Fibroblast of peridontal ligament (primary cell): Measurements from ENCODE around the gene SLC26A11.
"Not testable (repeated sequence)": the region's sequence is repeated elsewhere in the genome, so short reads cannot be mapped to it uniquely, and the experiment has no call there.

ENCODE experiments used
- DNase-seq: peaks from one replicate; pipeline ENCODE4 v3.0.0-alpha.2; 2010; ENCODE audit errors: extremely low read depth

SLC26A11 gene

DNA sequence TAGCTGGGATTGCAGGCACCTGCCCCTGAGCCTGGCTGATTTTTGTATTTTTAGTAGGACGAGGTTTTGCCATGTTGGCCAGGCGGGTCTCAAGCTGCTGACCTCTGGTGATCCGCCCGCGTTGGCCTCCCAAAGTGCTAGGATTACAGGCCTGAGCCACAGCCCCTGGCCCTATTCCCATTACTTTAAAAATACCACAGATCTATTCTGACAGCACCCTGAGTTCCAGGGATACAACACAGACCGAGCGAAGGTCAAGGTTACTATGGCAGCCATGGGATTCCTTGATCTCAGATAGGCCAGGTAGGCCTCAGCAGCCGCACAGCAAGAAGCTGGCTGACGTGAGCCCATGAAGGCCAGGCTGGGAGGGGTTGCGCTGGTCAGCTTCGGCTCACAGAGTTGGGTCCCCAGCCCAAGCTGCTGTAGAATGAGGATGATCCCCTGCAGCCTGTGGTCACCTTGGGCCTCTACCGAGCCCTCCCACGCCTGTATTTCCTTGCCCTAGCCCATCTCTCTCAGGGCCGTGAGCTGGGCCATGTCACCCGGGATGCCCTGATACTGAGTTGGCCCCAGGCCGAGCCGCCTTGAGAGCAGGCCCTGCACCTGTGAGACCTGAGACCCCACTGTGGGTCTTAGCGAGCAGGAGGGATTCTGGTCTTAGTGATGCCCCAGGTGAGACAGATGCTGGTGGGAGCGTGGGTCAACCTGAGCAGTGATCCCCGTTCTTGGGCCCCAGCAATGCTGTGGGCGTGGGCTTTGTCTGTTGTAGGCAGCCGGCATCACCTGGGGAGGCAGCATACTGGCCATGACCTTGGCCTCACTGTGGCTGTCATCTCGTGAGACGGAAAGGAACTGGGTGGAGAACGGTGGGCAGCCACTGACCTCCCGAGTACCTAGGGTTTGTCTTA lies 23.6 kb downstream of the SLC26A11 start:
- no peak for DNase-seq

DNA sequence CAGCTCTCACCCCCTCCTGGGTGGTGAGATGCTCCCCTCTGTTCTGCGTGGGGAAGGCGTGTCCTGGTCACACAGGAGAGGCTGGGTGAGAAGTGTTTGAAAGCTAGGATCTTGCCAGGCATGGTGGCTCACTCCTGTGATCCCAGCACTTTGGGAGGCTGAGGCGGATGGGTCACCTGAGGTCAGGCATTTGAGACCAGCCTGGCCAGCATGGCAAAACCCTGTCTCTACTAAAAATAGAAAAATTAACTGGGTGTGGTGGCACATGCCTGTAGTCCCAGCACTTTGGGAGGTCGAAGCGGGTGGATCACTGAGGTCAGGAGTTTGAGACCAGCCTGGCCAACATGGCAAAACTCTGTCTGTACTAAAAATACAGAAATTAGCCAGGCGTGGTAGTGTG lies 24.2 kb downstream of the SLC26A11 start:
- DNase-seq = not testable (repeated sequence)

DNA sequence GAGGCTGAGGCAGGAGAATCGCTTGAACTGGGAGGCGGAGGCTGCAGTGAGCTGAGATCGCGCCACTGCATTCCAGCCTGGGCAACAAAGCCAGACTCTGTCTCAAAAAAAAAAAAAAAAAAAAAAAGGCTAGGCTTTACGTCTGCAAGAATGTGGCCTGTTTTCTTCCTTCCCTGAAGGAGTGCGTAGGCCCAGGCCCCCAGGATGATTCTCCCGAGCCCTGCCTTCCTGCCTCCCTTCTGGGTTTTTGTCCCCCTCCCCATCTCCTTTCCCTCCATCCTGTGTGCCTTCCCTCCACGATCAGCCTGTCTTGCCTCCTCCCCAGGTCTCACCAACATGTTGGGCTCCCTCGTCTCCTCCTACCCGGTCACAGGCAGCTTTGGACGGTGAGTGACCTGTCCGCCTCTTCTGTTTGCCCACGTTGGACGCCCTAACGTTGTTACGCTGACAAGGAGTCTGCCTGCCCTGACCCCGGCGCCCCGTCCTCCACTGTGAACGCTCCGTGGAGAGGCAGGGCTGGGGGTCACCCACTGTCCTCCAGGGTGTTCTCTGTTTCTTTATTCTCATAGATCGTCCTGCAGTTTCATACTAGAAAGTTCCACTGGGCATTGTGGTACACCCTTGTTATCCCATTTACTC lies 24.8 kb downstream of the SLC26A11 start:
- DNase-seq = no peak

DNA sequence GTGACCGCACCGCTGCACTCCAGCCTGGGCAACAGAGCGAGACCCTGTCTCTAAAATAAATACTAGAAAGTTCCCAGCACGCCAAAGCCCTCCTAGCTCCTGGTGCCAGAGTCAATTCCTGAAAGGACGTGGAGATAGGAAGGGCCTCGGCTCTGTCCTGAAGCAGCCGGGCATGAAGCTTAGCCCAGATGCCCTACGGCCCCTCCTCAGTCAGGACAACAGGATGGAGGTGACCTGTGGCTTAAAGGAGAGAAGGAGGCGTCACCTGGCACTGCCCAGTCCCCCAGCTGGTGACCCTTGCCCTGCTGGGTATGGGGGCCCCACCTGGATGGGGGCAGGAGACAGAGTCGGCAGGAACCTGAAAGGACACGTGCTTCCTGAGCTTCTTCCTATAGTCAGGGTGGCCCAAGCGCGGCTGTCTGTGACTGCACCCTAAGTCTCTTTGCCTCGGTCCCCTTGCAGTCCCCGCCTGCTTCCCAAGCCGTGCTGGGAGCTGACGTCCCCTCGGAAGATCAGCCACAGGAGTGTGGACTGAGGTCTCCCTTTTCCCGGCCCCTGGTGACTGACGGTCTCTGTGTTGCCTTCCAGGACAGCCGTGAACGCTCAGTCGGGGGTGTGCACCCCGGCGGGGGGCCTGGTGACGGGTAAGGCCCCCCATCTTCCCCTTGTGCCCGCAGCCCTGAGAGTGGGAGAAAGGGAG lies 25.5 kb downstream of the SLC26A11 start:
- no peak for DNase-seq

DNA sequence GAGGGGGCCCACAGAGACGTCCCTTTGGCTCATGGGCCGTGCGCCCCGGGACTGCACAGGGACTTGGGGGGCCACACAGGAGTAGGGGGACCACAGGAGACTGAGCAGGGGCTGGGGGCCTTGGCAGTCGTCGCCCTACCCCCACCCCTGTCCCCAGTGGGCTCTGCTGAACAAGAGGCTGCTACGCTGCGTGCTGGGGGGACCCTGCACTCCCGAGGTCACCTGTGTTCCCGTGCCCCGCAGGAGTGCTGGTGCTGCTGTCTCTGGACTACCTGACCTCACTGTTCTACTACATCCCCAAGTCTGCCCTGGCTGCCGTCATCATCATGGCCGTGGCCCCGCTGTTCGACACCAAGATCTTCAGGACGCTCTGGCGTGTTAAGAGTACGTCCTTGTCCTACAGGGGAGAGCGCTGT lies 26.0 kb downstream of the SLC26A11 start:
- DNase-seq = no peak

DNA sequence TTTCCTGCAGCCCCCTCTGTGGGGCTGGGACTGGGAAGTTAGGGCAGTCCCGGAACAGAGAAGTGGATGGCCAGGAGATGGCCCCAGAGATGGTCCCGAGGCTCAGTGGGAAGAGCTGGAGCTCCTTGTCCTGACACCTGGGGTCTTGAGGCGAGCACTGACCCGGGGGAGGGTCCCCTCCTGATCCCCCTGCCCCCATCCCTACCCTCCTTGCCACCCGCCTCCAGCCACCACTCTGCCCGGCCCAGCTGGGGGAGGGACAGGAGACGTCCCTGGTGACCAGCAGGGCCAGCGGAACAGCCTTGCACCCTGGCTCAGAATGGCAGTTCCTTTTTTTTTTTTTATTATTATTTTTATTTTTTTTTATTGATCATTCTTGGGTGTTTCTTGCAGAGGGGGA lies 26.5 kb downstream of the SLC26A11 start:
- DNase-seq = no peak

DNA sequence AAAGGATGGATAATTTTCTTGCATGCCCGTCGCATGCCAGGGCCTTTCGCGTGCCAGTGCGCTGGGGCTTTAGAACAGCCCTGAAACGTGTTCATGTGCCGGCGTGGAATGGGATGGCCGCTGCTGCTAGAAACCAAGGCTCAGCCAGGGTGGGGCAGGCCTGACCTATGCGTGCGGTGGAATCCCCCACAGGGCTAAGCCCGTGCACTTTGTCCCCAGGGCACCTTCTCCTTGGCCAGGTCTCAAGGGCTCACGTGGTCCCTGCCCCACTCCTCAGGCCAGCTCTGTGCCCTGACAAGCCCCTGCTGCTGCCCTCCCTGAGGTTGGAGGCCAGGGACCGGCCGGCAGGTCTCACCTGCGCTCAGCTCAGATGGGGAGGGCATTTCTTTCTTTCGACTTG lies 27.3 kb downstream of the SLC26A11 start:
- no peak for DNase-seq

DNA sequence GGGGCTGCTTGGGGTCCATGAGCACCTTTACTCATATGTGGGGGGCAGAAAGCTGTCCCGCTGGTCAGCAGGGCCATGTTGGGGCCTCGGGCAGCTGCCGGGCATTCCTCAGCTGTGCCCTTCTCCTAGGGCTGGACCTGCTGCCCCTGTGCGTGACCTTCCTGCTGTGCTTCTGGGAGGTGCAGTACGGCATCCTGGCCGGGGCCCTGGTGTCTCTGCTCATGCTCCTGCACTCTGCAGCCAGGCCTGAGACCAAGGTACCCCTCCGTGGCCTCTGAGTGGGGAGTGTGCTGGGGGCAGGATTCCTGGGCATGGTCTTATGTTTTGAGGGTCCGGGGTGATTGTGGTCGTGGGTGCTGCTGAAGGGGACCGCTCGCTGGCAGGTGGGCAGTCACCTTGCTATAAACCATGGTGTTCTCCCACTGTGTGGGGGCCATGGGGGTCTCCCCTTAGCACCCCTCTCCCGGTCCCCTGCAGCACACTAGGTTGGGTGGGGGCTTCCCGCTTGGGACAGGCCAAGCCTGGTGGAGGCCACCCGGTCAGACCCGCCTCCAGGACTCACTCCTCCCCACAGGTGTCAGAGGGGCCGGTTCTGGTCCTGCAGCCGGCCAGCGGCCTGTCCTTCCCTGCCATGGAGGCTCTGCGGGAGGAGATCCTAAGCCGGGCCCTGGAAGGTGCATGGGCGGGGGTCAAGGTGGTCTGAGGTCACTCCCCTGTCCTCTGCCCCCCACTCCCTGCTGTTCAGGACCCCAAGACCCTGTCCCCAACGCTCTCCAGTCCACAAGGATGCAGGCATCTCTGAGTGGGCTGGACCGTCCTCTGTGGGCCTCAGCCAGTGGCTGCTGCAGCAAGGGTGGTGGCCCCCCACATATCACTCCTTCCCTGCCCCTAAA lies 28.0 kb downstream of the SLC26A11 start:
- no peak for DNase-seq

DNA sequence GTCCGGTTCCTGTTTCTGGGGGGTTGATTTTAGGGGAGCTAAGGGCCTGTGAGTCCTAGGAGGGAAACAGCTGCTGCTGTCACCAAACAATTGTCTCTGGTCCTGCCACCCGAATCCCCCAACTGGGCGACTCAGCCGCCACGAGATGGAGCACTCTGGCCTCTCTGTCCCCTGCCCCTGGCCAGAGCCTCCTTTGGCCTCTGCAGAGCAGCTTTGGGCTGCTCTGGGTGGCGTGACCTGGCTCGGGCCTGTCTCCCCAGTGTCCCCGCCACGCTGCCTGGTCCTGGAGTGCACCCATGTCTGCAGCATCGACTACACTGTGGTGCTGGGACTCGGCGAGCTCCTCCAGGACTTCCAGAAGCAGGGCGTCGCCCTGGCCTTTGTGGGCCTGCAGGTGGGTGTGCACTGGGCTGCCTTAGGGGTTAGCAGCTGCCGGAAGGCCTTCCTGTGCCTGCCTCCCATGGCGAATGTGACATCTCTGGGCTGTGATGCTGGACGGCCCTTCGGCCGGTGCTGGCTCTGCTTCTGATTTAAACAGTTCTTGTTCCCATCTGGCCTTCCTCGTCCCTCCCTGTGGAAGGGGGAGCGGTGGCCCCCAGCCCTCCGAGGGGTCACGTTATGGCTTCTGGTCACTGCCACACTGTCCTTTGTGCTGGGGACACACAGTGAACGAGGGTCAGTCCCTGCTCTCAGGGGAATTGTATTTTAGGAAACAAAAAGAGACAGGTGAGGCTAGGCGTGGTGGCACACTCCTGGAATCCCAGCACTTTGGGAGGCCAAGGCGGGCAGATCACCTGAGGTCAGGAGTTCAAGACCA lies 28.9 kb downstream of the SLC26A11 start:
- DNase-seq = no peak

DNA sequence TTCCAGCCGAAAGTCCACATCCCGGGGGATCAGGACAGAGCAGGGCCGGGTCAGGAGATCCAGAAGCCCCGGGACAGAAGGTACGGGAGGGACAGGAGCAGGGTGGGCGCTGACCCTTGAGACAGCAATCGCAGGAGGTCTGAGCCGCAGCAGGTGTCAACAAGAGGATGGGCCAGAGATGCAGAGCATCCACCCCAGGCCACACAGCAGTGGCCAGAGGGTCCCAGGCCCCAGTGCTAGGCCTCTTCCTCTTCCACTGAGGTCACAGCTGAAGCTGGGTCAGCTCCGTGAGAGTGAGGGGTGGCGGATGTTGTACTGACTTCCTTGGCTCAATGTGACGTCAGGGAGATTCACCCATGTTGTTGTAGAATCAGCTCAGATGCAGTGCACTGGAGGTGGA lies 31.7 kb downstream of the SLC26A11 start:
- DNase-seq = no peak

DNA sequence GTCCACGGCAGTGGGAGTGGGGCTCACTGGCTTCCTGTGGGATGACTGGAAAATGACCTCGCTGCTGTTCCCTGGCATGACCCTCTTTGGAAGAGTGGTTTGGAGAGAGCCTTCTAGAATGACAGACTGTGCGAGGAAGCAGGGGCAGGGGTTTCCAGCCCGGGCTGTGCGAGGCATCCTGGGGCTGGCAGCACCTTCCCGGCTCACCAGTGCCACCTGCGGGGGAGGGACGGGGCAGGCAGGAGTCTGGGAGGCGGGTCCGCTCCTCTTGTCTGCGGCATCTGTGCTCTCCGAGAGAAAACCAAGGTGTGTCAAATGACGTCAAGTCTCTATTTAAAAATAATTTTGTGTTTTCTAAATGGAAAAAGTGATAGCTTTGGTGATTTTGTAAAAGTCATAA lies 32.6 kb downstream of the SLC26A11 start:
- DNase-seq = no peak

DNA sequence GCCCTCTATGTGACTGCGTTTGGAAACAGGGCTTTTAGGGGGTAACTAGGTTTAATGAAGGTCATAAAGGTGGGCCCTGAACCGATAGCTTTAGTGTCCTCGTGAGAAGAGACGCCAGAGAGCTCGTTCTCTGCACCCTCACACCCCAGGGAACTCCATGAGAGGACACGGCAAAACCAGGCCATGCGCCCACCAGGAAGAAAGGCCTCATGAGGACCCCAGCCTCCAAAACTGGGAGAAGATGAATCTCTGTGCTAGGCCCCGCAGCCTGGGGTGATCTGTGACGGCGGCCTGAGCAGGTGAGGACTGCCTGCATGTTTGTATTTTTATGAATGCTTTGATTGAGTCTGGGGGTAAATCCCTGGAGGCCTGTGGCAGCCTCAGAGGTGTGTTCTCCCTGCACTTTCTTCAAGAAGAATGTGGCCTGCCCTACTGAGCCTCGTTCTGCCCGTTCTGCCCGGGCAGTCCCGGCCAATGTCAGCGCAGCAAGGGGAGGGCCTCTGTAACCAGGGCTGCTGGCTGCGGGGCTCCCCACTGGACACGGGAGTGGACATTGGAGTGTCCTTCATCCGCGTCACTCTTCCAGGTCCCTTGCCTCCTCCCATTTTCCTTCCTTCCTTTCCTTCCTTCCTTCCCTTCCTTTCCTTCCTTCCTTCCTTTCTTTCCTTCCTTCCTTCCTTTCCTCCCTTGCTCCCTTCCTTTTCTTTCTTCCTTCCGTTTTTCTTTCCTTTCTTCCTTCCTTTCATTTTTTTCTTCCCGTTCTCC lies 33.6 kb downstream of the SLC26A11 start:
- no peak for DNase-seq

DNA sequence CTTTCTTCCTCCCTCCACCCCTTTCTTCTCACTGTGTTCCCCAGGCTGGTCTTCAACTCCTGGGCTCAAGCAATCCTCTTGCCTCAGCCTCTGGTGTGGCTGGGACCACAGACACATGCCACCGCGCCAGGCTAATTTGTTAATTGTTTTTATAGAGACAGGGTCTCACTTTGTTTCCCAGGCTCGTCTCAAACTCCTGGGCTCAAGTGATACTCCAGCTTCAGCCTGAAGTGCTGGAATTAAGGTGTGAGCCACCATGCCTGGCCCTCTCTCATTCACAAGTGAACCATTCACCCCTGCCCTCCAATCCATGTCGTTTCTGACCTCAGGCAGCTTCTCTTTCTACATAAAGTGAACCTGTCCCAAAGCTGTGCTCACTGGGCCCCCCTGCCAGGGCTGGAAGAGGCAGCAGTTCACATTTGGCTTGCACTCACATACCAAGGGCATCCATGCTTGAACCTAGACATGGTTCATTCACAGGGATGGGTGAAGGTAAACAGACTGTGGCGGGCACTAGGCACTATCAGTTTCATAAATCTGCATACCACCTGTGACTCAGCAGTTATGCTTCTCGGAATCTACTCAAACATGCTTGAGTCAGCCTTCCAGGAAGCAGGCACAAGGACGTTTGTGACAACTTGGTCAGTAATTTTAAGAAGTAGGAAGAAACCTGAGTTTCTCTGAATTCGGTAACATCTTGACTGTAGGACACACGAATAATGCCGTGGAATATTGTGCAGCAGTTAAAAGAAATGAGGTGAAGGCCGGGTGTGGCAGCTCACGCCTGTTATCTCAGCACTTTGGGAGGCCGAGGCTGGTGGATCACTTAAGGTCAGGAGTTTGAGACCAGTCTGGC lies 34.4 kb downstream of the SLC26A11 start:
- DNase-seq = peak; percentile 91

DNA sequence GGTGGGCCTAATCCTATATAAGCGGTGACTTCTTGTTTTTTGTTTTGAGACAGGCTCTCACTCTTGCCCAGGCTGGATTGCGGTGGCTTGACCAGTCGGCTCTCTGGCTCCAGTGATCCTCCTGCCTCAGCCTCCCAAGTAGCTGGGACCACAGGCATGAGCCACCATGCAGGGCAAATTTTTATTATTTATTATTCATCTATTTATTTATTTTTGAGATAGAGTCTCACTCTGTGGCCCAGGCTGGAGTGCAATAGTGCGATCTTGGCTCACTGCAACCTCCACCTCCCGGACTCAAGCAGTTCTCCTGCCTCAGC lies 35.8 kb downstream of the SLC26A11 start:
- DNase-seq = no peak

DNA sequence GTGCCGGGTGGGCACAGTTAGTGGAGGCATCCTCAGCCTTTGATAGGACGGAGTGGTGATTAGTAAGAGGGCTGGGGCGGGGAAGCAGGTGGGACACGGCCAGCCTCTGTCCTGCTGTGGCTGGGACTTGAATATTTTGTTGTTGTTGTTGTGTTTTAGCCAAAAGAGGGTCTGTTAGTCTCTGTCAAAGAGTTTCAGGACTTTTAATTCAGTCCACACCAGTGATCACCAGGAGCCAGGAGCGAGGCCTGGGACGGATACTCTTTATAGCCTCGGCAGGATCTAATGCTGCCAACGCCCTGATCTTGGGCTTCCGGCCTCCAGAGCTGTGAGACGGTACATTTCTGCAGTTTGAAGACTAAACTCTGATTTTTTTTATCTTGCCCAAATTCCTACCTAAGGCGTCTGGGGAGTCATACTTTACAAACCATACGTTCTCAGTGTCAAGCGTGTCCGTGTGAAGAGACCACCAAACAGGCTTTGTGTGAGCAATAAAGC lies 37.5 kb downstream of the SLC26A11 start:
- DNase-seq = no peak

DNA sequence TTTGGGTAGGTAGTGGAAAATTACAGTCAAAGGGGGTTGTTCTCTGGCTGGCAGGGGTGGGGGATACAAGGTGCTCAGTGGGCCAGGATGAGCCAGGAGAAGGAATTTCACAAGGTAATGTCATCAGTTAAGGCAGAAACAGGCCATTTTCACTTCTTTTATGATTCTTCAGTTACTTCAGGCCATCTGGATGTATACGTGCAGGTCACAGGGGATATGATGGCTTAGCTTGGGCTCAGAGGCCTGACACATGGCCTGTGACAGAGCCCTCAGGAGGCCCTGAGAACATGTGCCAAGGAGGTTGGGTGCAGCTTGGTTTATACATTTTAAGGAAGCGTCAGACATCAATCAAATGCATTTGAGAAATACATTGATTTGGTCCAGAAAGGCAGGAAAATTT lies 38.1 kb downstream of the SLC26A11 start:
- DNase-seq = not testable (repeated sequence)

DNA sequence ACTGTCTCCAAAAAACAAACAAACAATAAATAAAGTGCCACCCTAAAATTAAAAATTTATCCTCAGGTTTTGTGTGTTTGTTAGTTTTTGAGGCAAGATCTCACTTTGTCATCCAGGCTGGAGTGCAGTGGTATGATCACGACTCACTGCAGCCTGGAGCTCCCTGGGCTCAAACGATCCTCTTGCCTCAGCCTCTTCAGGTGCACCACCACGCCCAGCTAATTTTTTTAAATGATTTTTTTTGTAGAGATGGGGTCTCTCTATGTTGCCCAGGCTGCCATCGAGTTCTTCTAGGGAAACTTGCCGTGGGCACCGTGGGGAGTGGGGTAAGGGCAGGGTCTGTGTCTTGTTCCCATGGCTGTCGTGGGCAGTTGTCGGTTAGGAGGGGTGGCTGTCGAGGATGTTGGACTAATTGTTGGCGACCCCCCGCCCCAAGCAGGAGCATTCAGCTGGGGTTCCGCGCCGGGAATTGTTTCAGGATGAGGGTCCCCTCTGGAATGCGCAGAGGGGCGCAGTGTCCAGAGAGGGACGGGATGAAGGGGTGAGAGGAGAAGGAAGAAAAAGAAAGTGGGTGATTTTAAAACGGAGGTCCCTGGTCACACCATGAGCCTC lies 39.3 kb downstream of the SLC26A11 start:
- DNase-seq = no peak

DNA sequence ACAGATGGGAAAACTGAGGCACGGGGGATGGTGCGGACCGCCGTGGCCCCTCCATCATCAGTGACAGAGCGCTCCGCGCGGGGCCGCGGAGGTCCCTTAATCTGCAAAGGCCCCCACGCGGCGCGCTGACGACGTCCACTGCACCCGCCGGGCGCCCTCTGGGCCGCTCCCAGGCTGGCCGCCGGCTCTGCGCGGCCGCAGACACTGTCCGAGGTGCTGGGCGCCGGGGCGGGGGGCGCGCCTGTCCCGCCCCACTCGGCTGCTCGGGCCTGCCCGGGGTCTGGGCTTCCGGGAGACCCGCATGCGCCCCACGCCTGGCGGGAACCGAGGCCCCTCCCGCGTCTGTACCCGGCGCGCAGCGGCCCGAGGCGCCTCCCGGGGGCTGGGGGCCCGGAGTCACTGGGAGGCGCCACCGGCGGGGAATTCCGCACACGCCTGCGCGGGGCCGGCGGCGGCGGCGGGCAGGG lies 39.9 kb downstream of the SLC26A11 start:
- DNase-seq = peak; percentile 46

DNA sequence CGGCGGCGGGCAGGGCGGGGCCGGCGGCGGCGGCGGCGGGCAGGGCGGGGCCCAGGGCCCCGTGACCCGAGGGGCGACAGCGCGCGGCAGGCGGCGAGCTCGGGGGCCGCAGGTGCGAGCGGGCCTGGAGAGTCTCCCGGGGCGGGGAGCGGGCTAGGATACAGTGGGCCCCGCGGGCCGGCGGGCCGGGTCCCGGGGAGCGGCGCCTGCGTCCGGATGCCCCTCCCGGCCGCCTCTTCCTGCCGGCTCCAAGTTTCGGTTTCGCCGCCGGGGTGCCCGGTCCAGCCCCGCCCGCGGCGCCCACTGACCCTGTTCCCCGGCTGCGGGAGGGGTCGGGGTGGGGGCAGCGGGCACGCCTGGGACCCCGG lies 40.5 kb downstream of the SLC26A11 start, which contains the start of gene RNF213:
RNF213 (plus strand) TSS at position 62 of the 368 bp plus-strand sequence. CDS start 2,830 bp downstream, outside the sequence.
- DNase-seq = no peak
